ENCODE results near the gene METTL26. TPM values are rescaled to one million over a fixed set of nuclear protein-coding genes. Genes with fewer than 3 reads are reported as not detected.

METTL26 gene
- total and polyA plus RNA-seq, 8 donors: 37.2 to 70.4 (median 54.5) TPM

DNA sequence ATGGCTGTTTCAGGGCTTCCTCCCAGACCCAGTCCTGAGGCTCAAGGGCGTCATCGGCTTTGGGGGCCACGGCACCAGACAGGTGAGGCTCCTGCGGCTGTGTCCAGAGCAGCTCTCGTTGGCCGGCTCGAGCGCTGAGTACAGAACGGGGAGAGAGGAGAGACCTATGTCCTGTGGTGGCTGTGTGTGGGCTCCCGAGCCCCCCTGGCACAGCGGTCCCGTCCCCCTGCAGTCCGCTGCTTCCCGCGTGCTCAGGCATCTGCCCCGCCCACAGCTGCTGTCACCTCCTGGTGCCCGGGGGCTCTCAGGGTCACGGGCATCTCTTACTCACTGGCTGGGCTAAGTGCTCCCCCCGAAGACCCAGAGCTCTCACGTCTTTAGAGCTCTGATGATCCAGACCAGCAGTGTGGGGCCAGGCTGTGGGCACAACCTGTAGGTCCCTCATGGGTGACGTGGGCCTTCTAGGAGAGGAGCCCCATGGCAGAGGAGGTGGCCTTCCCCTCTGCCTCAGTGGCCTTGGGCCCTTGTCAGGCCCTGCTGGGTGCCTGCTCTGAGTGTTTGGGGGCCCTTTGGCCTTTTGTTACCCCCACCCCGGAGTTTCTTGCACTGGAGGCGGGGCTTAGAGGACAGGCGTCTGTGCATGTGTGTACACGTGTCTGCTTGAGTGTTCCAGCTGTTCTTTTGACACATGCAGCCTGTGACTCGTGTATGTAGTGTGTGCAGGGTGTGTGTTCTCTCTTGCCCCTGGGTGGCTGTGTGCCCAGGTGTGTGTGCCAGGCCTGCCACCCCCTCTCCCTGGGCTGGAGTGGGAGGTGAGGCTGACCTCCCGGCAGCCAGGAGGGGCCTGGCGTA, 16.6 kb upstream of the METTL26 start:
- no peak overlapping the region for H3K4me3 ChIP-seq
- H3K27me3 ChIP-seq: no peaks in the 10 kb centered on the region
- intact Hi-C loops (cut with DNase I): no loop called here
- H3K27ac ChIP-seq: no peak overlapping the region
- ATAC-seq (no peak), DNase-seq (no peak)
- peaks cover 17 to 28% of the 10 kb centered on the region in 2 donors for H3K4me1 ChIP-seq
- TF ChIP-seq, protein P1, sequence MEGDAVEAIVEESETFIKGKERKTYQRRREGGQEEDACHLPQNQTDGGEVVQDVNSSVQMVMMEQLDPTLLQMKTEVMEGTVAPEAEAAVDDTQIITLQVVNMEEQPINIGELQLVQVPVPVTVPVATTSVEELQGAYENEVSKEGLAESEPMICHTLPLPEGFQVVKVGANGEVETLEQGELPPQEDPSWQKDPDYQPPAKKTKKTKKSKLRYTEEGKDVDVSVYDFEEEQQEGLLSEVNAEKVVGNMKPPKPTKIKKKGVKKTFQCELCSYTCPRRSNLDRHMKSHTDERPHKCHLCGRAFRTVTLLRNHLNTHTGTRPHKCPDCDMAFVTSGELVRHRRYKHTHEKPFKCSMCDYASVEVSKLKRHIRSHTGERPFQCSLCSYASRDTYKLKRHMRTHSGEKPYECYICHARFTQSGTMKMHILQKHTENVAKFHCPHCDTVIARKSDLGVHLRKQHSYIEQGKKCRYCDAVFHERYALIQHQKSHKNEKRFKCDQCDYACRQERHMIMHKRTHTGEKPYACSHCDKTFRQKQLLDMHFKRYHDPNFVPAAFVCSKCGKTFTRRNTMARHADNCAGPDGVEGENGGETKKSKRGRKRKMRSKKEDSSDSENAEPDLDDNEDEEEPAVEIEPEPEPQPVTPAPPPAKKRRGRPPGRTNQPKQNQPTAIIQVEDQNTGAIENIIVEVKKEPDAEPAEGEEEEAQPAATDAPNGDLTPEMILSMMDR (IDR thresholded peaks at IDR 0.05): no peak
- no peaks in the 10 kb centered on the region for H3K9me3 ChIP-seq
- H3K36me3 ChIP-seq: peaks cover 0 to 54% of the 10 kb centered on the region in 2 donors

DNA sequence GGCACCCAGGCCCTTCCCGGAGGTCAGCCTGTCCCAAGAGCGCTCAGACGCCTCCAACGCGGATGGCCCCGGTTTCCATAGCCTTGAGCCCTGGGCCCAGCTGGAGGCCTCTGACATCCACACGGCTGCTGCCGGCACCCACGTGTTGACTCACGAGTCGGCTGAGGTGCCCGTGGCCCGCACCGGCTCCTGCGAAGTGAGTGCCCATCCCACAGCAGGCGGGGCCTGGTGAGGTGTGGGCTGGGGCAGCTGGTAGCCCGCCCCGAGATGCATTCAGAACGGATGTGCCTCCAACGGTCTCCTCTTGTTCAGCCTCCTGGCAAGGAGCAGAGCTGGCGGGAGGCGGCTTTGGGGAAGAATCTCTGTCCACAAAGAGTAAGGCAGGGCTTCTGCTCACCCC, 15.7 kb upstream of the METTL26 start:
- Histone ChIP-seq H3K9me3 (no peaks in the 10 kb centered on the region), H3K4me1 (peaks cover 19 to 36% of the 10 kb centered on the region in 2 donors), H3K36me3 (peaks cover 0 to 46% of the 10 kb centered on the region in 2 donors), H3K27ac (no peak overlapping the region), H3K4me3 (no peak overlapping the region), H3K27me3 (no peaks in the 10 kb centered on the region)
- DNase-seq: no peak
- intact Hi-C loops (cut with DNase I): no loop called here
- TF ChIP-seq, protein P1 (IDR thresholded peaks at IDR 0.05): no peak
- no peak for ATAC-seq

DNA sequence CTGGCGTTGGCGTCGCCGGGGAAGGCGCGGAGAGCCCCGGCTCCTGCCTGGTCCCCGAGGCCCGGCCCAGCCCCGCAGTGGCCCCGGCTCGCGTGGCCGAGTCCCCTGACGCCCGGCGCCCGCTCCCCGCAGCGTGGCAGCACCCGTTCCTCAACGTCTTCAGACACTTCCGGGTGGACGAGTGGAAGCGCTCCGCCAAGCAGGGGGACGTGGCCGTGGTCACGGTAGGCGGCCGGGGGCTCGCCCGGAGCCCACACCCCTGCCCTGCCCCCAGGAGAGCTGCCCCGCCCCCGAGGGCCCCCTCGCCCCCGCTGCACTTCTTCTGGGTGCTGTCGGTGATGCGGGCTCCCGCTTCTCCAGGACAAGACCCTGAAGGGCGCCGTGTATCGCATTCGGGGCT, 13.5 kb upstream of the METTL26 start:
- Histone ChIP-seq H3K36me3 (peaks cover 0 to 34% of the 10 kb centered on the region in 2 donors), H3K27me3 (no peaks in the 10 kb centered on the region), H3K27ac (peak overlapping the region in 1 of 2 donors; percentile 88), H3K9me3 (no peaks in the 10 kb centered on the region), H3K4me1 (peaks cover 19 to 53% of the 10 kb centered on the region in 2 donors), H3K4me3 (peak overlapping the region; percentile 79 to 90)
- intact Hi-C loops (cut with DNase I): no loop called here
- TF ChIP-seq, protein P1 (IDR thresholded peaks at IDR 0.05): no peak
- ATAC-seq (no peak), DNase-seq (no peak)

DNA sequence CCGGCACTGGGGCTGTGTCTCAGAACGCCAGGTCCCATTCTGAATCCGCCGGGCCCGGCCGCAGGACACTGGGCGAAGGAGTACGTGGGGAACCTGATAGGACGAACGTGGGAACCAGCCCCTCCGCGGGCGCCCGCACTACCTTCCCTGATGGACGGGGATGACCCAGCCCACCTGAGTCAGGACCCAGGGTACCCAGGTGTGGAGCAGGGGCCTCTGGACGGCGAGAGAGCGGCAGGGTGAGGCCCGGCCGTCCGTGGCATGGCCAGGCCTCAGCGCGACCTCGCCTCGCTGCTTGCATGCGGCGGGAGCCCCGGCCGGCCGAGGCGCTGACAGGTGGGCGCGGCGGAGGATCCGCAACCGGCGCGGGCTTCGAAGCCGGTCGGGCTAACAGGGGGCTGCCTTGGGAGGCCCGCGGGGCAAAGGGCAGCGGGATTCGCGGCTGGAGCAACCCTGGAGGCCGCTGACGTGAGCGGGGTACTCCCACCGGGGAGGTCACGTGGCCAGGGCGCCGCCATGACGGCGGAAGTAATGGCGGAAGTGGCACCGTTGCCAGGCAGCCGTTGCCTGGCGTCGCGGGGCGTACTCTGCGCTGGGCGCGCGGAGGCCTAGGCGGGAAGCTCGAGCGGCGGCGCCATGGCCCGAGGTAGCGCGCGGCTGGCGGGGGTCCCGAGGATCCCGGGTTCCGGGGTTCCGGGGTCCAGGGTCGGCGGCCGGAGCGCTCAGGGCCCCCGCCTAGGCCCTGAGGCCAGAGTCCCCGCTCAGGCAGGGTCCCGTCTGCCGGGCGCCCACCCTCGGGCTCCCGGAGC, 12.9 kb upstream of the METTL26 start, which contains the start of gene WDR90:
Gene WDR90 (plus strand): TSS at position 585 of the 809 bp plus-strand sequence. CDS start 52 bp downstream, at position 637.
- peak within 1 kb of the TSS; percentile 79 to 90 for H3K4me3 ChIP-seq
- no peaks in the 10 kb centered on the region for H3K27me3 ChIP-seq
- peak within 1 kb of the TSS; percentile 83 to 88 for H3K27ac ChIP-seq
- peak; percentile 86 to 98 (median 95) for DNase-seq
- intact Hi-C loops (cut with DNase I): no loop called here
- H3K4me1 ChIP-seq: peaks cover 19 to 54% of the 10 kb centered on the region in 2 donors
- no peaks in the 10 kb centered on the region for H3K9me3 ChIP-seq
- peaks cover 0 to 35% of the 10 kb centered on the region in 2 donors for H3K36me3 ChIP-seq
- TF ChIP-seq, protein P1 (IDR thresholded peaks at IDR 0.05): no peak
- peak; percentile 92 for ATAC-seq

All from left lung (tissue), 10 donors.